Amniotic stem cell (primary cell): ENCODE measurements around the gene DDI2.
"Not testable (repeated sequence)": the region's sequence is repeated elsewhere in the genome, so short reads cannot be mapped to it uniquely, and the experiment has no call there.

Experiments
- DNase-seq: peaks from one replicate; lab custom pipeline; 2025; lab: John Stamatoyannopoulos, UW

The DDI2 gene

DNA sequence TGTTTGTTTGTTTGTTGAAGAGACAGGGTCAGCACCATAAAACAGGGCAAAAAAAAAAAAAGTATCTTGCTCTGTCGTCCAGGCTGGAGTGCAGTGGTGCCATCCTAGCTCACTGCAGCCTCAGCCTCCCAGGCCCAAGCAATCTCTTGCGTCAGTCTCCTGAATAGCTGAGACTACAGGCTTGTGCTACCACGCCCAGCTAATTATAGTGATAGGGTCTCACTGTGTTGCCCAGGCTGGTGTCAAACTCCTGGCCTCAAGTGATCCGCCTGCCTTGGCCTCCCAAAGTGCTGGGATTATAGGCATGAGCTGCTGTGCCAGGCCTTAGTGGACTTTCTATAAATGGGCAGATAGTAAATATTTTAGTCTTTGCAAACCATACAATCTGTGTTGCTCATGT is 19.2 kb downstream of the DDI2 start:
- no peak for DNase-seq

DNA sequence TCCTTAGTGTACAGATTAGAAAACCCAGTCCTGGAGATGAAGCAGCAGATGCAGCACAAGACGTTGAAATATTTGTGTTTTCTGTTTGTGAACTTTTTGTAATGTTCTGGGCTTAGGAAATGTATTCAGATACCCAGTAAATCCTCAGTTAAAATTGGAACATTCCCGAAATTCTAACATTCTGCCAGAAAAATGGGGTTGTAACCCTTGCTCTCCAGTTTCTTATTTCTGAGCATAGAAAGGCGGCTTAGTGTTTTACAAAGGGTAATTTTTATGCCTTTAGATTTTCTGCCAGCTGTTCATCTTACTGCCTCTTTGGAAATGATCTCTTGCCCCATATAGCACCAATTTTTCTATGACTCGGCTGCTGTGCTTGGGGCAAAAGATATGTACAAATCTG is 20.6 kb downstream of the DDI2 start:
- DNase-seq, result no peak

DNA sequence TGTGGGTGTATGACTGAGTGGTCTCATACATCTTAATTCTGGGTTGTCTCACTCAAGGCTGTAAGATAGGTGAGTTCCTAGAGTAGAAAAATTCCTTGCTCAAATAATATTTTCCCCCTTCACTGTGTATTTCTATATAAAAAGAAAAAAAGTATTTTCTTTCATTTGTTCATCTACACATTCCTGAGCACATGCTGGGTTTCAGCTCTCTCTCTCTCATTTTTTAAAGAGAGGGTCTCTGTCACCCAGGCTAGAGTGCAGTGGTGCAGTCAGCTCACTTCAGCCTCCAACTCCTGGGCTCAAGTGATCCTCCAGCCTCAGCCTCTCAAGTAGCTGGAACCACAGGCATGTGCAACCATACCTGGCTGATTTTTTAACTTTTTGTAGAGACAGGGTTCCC is 22.0 kb downstream of the DDI2 start:
- DNase-seq, result no peak

DNA sequence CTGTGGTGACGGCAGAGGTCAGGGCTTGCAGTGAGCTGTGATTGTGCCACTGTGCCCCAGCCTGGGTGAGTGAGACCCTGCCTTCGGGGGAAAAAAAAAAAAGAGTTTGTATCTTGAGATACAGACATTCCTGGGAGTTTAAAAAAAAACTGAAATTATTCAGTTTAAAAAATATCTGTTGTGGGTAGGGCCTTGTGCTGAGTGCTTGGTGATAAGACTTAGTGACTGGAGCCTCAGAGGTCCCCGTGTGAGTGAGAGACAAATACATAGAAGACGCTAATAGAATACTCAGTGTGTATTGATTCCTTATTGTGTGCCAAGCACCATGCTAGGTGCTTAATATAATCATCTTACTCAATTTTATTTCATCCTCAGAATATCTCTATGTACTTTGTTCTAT is 22.7 kb downstream of the DDI2 start:
- DNase-seq, result no peak

DNA sequence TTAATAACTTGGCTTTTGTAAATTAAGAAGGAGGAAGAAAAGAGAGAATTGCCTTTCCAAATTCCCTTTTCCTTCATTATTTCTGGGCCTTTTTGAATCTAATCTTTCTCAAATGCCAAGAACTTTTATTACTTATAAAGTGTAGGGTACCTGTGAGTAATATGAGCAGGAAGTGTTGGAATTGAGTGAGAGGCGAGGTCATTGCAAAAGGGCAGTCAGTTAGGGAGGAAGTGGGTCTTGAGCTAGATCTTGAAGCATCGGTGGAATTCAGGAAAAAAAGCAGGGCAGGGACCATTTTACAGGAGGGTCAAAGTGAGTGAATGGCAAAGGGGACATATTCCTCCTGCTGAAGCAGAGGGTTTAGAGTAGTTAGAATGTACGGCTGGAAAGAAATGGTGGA is 23.4 kb downstream of the DDI2 start:
- no peak for DNase-seq

DNA sequence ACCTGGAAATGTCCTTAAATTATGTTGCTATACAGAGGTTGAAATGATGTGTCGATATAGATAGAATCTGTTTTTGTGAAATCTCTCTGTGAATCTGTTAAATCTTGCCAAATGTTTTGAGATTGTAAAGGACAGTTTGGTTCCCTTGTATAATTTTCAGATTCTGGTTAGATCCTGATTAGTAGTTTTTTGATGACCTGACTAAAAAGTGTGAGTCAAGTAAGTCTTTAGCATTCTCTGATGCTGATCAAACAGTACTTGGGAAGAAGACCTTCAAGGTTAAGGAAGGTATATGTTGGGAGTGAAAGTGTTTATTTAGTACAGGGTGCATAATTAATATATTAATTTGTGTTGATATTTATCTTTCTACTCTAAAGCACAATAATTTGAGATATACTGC is 32.7 kb downstream of the DDI2 start:
- DNase-seq, result no peak

DNA sequence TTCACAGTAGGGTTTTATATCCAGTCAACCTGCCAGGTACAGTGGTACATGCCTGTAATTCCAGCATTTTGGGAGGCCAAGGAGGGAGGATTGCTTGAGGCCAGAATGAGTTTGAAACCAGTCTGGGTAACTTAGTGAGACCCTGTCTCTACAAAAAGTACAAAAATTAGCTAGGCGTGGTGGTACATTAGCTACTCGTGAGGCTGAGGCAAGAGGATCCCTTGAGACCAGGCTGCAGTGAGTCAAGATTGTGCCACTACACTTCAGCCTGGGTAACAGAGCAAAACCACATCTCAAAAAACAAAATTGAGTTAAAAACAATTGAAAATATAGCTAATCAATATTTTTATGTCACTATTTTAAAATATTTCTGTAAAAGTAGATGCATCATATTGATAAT is 33.2 kb downstream of the DDI2 start:
- DNase-seq, result no peak

DNA sequence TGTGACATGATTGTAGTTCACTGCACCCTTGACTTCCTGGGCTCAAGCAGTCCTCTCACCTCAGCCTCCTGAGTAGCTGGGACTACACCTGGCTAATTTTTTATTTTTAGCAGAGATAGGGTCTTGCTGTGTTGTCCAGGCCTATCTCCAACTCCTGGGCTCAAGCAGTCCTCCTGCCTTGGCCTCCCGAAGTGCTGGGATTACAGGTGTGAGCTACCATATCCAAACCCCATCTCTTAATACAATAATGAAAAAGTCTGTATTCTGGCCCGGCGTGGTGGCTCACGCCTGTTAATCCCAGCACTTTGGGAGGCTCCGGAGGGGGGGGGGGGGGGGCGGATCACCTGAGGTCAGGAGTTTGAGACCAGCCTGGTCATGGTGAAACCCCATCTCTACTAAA is 34.9 kb downstream of the DDI2 start:
- not testable (repeated sequence) for DNase-seq

DNA sequence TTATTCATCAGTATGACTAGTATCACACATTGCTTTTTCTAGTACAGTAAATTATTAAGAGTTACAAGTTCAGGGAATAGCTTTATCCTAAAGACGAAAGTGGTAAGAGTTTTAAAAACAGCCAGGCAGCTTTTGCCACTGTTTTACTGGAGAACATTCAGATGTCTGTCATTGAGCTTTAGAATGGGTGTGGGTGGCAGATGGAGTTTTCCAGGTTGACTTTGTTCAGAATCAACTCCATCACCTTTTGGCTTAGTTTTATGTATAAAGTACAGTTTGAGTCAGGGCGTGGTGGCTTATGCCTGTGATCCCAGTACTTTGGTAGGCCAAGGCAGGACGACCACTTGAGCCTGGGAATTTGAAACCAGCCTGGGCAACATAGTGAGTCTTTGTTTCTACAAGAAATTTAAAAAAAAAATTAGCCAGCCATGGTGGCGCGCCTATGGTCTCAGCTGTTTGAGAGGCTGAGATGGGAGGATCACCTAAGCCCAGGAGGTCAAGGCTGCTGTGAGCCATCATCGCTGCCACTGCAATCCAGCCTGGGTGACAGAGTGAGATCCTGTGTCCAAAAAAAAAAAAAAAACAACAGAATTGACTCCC is 36.9 kb downstream of the DDI2 start:
- DNase-seq, result no peak

DNA sequence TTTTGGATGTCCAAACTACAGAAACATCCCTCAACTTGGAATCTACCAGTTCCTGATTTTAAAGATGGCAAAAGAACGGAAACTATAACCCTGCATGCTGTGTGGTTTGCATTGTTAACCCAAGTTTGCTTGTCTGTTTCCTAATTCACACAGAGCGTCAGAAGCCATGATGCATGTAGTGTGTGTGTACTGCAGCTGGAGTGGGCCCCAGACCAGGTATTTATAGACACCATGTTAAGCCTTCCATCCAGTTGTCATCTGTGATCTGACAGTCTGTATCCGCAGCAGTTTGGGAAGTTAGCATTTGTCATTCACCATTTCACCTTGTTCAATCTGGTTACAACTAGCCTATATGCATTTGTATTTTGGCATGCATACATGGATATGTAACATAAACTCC is 39.2 kb downstream of the DDI2 start:
- DNase-seq, result no peak

DNA sequence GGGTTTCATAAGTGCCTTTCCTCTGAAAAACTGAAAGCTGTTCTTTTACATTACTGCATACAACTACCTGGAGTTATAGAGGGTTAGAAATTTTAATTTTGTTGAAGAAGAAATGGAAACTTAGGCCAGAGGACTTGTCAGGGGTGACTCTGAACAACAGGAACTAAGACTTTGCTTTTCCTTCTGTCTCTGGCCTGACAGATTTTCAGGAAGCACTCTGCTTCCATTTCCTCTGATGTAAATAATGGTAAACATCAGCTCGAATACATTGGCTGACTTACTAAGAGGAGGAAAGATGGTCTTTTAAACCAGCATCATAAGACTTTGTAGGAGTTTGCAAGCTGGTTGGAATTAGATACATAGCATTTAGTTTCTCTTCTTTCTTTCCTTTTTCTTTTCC is 39.8 kb downstream of the DDI2 start:
- DNase-seq, result no peak

DNA sequence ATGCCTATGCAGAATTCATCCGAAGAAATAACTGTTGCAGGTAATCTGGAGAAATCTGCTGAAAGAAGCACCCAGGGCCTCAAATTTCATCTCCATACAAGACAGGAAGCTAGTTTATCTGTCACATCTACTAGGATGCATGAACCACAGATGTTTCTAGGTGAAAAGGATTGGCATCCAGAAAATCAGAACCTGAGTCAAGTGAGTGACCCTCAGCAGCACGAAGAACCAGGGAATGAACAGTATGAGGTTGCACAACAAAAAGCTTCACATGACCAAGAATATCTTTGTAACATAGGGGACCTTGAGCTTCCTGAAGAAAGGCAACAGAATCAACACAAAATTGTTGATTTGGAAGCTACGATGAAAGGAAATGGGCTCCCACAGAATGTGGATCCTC is 42.9 kb downstream of the DDI2 start:
- no peak for DNase-seq

DNA sequence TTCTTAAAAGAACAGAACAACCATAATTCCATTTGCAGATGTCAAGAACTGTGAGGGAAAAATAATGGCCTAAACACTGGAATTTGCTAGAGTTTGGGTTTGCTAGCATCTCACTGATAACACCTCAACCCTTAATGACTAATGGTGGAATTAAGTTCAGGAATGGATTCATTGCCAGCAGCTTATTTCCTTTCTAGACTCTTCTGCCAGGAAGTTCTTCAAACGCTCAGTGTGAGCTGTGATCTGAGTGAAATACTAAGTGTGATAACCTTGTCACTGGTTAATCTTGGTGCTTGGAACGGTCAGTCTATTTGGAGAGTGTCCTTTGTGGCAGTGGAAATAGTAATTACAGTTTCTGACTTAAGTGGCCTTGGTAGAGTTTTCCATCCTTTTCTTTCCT is 45.2 kb downstream of the DDI2 start:
- DNase-seq, result no peak

DNA sequence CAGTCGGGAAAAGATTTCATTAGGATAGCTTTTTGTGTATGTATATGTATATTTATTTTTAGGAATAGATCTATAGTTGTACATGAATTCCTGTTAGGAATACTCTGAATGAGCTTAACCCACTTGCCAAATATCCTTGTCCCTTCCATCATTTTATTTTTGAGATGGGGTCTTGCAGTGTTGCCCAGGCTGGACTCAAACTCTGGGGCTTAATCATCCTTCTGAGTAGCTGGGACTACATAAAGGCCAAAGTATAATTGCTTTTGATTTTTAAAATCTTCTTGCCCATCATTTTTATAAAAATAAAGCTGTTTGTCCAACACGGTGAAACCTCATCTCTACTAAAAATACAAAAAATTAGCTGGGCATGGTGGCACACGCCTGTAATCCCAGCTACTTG is 46.7 kb downstream of the DDI2 start:
- no peak for DNase-seq

DNA sequence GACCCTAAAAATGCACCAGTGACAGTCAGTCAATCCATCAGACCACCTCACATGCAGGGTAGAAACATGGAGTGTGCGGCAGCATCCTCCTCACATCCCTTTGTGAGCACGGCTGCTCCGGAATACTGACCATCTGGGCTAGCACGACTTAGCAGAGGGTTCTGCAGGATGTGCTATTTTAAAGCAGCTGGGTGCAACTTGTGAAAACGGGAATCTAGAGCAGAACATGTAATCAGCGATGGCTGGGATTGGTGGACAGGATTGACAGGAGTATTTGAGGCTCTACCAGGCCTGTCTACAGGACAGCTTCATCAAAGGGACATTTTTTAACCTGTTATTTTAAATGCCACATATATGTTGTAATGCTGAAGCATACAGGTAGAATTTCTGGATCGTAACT is 50.1 kb downstream of the DDI2 start:
- no peak for DNase-seq

DNA sequence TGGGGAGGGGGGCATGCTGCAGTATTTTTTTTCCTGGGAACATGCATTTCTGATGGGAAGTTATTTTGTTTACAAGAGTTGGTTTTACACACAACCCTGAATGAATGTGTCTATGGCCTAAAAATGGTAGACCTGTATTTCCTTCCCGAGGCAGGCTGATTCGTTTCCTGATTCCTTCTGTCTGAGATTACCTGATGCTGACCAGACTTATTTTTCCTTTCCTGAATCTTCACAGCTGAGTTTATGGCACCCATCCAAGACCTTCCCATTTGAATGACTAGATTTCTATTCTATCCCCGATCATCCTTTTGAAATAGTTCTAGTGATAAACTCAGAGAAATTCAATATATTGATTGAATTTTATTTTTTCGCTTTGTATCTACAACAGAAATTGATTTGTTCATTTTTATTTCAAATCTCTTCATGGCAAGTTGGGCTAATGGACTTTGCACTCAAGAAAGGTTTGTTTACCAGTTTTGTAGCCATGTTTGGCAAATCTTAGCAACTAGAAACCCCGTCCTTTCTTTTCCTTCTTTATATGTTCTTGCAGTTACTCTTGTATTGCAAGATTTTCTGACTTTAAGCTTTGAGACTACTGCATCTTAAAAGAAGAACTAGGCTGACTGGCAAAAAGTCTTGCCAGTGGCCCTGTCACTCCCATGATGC is 51.0 kb downstream of the DDI2 start:
- DNase-seq, result no peak

DNA sequence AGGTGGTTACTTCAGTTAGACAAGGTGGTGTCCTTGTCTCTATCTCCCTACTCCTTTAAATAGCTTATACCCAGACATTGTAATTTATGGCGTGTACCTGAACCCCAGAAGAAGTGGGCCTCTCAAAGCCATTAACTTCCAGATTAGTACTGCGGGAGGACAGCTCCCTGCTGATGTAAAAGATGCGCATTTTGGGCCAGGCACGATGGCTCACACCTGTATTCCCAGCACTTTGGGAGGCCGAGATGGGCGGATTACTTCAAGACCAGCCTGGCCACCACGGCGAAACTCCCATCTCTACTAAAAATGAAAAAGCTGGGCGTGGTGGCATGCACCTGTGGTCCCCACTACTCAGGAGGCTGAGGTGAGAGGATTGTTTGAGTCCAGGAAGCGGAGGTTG is 51.8 kb downstream of the DDI2 start:
- DNase-seq, result no peak

DNA sequence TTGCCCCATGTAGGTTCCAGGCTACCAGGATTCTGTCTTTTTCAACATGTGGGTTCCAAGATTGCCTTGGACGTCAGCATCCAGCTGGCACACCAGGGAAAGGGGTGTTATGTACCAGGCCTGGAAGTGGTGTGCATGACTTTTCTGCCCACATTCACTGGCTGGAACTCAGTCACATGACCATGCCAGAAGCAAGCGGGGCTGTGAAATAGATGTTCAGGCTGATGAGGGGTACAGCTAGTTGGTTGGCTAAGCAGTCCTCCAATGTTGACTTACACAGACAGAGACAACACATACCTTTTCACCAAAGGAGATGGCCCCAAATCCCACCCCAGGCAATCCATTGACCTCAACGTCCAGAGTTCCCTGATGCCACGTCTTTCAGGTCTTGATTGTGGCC is 52.6 kb downstream of the DDI2 start:
- no peak for DNase-seq

DNA sequence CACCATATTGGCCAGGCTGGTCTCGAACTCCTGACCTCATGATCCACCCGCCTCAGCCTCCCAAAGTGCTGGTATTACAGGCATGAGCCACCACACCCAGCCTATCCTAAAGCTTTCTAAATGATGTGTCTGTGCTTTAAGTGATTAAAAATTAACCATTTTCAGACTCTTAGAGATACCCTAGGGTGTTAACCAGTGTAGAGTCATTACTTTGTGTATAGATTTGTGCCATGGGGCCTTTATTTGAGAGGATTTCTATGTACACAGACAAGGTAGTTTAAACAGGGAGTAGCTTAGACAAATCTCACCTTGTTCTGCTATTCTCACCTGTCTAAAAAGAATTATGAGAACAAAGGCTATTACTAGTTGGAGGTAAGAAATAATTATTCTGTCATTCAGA is 54.2 kb downstream of the DDI2 start:
- no peak for DNase-seq

DNA sequence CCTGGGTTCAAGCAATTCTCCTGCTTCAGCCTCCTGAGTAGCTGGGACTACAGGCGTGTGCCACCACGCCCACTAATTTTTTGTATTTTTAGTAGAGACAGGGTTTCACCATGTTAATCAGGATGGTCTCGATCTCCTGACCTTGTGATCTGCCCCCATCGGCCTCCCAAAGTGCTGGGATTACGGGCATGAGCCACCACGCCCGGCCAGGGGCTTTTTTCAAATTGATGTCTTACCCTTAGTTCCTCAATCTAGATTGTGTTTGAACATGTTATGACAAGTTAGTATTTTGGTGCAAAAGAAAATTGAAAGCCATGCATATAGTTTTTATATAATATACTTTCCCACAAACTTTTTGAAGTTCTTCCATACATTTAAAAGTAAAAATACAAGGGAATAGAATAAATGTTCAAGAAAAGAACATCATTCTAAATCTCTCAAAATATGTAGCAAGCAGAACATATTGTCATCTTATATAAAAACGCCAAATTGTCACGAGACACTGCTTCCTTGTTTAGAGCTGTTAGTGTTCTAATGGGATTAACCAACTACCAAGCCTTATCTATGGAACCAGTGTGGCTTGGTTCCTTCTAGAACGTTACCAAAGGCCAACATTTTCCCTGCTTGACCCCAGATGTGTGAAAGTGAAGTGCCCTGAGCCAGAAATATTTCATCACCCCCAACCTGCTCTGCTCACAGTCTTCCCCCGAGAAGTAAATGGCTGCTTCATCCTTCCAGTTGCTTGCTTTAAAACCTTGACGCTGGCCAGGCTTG is 57.3 kb downstream of the DDI2 start:
- DNase-seq, result no peak

DNA sequence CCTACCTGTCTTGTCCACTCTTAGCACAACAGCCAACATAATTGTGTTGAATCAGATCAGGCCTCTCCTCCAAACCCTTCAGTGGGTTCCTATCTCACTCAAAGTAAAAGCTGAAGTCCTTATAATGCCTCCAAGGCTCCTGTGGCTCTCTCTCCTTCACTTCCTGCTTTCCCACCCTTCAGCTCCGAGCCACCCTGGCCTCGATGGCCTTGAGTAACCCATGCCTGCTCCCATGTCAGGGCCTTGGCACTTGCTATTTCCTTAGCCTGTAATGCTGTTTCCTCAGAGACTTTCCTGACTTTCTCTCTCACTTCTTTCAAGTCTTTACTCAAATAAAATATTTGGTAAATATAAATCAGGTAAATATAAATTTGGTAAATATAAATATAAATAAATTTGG is 58.8 kb downstream of the DDI2 start:
- DNase-seq, result no peak

DNA sequence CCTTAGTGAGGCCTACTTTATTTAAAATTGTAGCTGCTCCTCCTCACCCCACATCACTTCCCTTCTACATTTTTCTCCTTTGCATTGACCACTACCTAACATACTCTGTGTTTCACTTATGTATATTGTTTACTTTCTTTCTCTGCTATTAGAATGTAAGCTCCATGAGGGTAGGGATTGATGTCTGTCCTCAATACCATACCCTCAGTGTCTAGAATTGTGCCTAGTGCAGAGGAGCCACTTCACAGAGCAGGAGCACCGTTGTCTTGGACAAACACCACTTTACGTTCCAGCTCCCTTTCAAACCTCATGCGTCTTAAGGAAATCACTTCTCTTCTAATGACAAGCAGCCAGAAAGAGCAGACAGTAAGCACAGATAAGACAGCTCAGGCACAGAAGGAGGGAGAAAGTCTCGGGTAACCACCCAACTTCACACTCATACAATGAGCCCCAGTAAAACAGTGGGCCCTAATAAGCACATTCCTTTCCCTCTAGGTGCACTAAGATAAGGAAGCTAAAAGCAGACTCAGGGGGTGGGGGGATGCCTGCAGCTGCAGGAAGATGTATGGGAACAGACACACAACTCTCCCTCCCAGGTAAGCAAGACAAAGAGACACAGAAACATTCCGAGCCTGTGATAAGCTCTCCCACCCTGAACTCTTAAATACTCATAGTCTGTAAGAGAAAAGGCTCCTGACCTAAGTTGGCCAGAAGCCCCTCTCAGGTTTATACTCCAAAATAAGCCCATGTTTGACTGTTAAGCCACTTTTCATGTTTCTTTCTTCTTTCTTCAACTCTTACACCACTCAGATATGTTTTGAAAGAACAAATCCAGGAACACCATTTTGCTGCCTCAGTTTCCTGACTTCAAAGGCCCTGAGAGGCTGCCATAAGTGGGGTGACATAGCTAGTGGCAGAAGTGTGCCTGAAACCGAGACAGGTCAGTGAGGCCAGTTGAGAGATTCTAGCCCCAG is 59.7 kb downstream of the DDI2 start:
- DNase-seq, result no peak
